Right lobe of liver (tissue), 4 donors: Measurements from ENCODE around the gene TLN1.

ENCODE experiments used
- POLR2A ChIP-seq: fragments of 450-650 bp; IDR thresholded peaks from one replicate; pipeline ENCODE4 v1.6.1; 2017; ENCODE audit warnings: antibody characterized with exemption, mild to moderate bottlenecking
- TF ChIP-seq, protein P1 (sequence below), 4 donors: fragments of 200-600 bp in 3 of 4; fragments of 450-650 bp in 1 of 4; IDR thresholded peaks; one replicate each; pipeline versions ENCODE4 v1.5.1 to v1.8.0; 2016 to 2022; ENCODE audit warnings: antibody characterized with exemption in 4 of 4, mild to moderate bottlenecking in 2 of 4
- donor health status: DM: no; HTN: no; CAD: no.
- donor health status: DM: no; HTN: no; CAD: no.
- donor health status: DM: no; HTN: yes; CAD: no.

DNA sequence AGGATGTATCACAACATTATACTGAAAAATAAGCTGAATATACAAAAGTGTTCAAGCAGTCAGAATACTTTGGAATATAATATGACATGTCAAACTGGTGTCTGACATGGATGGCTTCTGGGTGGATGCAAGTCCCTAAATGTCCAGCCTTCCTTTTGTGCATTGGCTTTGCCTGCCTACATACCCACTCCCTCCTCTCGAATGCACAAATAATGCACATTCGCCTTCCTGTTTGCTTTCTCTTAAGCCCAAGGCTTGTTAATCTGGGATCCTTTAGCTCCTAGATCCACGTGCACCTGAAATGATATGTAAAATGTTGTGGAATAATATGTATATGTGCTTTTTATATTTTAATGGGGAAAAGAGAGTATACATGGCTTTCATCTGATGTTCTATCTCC is 46.5 kb upstream of the TLN1 start:
- TF ChIP-seq, protein P1, sequence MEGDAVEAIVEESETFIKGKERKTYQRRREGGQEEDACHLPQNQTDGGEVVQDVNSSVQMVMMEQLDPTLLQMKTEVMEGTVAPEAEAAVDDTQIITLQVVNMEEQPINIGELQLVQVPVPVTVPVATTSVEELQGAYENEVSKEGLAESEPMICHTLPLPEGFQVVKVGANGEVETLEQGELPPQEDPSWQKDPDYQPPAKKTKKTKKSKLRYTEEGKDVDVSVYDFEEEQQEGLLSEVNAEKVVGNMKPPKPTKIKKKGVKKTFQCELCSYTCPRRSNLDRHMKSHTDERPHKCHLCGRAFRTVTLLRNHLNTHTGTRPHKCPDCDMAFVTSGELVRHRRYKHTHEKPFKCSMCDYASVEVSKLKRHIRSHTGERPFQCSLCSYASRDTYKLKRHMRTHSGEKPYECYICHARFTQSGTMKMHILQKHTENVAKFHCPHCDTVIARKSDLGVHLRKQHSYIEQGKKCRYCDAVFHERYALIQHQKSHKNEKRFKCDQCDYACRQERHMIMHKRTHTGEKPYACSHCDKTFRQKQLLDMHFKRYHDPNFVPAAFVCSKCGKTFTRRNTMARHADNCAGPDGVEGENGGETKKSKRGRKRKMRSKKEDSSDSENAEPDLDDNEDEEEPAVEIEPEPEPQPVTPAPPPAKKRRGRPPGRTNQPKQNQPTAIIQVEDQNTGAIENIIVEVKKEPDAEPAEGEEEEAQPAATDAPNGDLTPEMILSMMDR (IDR thresholded peaks at IDR 0.05), result no peak
- no peak for TF ChIP-seq POLR2A
